Smooth muscle cell (in vitro differentiated cells): ENCODE results near the gene NADSYN1. TPM values are rescaled to one million over a fixed set of nuclear protein-coding genes. Genes with fewer than 3 reads are reported as not detected.

ENCODE experiments used
- DNase-seq: peaks from one replicate; lab custom pipeline; 2025; ENCODE audit not compliant: unreplicated experiment; lab: John Stamatoyannopoulos, UW
- H2AFZ ChIP-seq: fragments of 200-600 bp; sonication (generic); 2 replicates; pipeline ENCODE4 v1.6.0; 2016; ENCODE audit warnings: antibody characterized with exemption, low read depth, mild to moderate bottlenecking
- H3F3A ChIP-seq: fragments of 200-600 bp; sonication (generic); 2 replicates; pipeline ENCODE4 v1.6.0; 2017; ENCODE audit warnings: antibody characterized with exemption, low read depth
- H3K27ac ChIP-seq: fragments of 200-600 bp; sonication (generic); 2 replicates; pipeline ENCODE4 v1.5.1; 2016; ENCODE audit warnings: low read depth, mild to moderate bottlenecking
- H3K27me3 ChIP-seq: fragments of 200-600 bp; sonication (generic); 2 replicates; pipeline ENCODE4 v1.6.1; 2016; ENCODE audit warnings: low read depth, mild to moderate bottlenecking
- H3K36me3 ChIP-seq: fragments of 200-600 bp; sonication (generic); 2 replicates; pipeline ENCODE4 v1.5.1; 2016; ENCODE audit warnings: low read depth
- H3K4me1 ChIP-seq: fragments of 200-600 bp; sonication (generic); 2 replicates; pipeline ENCODE4 v1.5.1; 2016; ENCODE audit warnings: low read depth
- H3K4me2 ChIP-seq: fragments of 200-600 bp; sonication (generic); 2 replicates; pipeline ENCODE4 v1.6.0; 2016; ENCODE audit warnings: mild to moderate bottlenecking
- H3K4me3 ChIP-seq: fragments of 200-600 bp; sonication (generic); 2 replicates; pipeline ENCODE4 v1.5.1; 2016; ENCODE audit warnings: mild to moderate bottlenecking
- H3K79me2 ChIP-seq: fragments of 200-600 bp; sonication (generic); 2 replicates; pipeline ENCODE4 v1.6.0; 2016; ENCODE audit warnings: low read depth, mild to moderate bottlenecking
- H3K9ac ChIP-seq: fragments of 200-600 bp; sonication (generic); 2 replicates; pipeline ENCODE4 v1.6.0; 2016; ENCODE audit warnings: low read depth
- H3K9me3 ChIP-seq: fragments of 200-600 bp; sonication (generic); replicated peaks from 2 replicates; pipeline ENCODE4 v1.5.1; 2016; ENCODE audit warnings: low read depth
- H4K20me1 ChIP-seq: fragments of 200-600 bp; sonication (generic); 2 replicates; pipeline ENCODE4 v1.6.0; 2016; ENCODE audit warnings: low read depth
- CTCF ChIP-seq: fragments of 200-600 bp; sonication (generic); IDR thresholded peaks from 2 replicates; pipeline ENCODE4 v1.5.1; 2017; ENCODE audit warnings: borderline replicate concordance, mild to moderate bottlenecking, antibody characterized with exemption; ENCODE audit not compliant: insufficient read depth, poor library complexity, severe bottlenecking
- WGBS: methylation state at CpG from one replicate; pipeline ENCODE4 v1.1.7; 2016; ENCODE audit warnings: low lambda C conversion rate; 5-methylcytosine and 5-hydroxymethylcytosine counted together
- polyA plus RNA-seq: library from polyadenylated mRNA; unstranded; fragments of >200 nt; fragmentation: Nextera tagmentation; extraction: Ambion mirVana; gene quantifications from 2 replicates; pipeline ENCODE4 v1.2.1, GENCODE V29; 2016
- total RNA-seq: library from RNA; depleted of rRNA; stranded (reverse); fragments of >200 nt; gene quantifications from 2 replicates; pipeline ENCODE4 v1.2.3, GENCODE V29; 2014

Gene NADSYN1
- total and polyA plus RNA-seq, 2 experiments from 2014 or later, result 30.2 to 33.8 TPM

- H3K4me2 ChIP-seq, result no peak overlapping the region
- no peaks in the 10 kb centered on the region for H3K4me1 ChIP-seq
- no peaks in the 10 kb centered on the region for H3K79me2 ChIP-seq
- no peak for DNase-seq
- H3K27ac ChIP-seq, result no peak overlapping the region
- H3K36me3 ChIP-seq, result no peaks in the 10 kb centered on the region
- no peak overlapping the region for H3K4me3 ChIP-seq
- WGBS, result 95% methylated on average over 7 of the region's 7 CpGs
- H3F3A ChIP-seq, result no peaks in the 10 kb centered on the region
- H3K9ac ChIP-seq, result no peak overlapping the region
- no peak overlapping the region for H2AFZ ChIP-seq
- no peaks in the 10 kb centered on the region for H3K27me3 ChIP-seq
- no peaks in the 10 kb centered on the region for H3K9me3 ChIP-seq
- H4K20me1 ChIP-seq, result no peaks in the 10 kb centered on the region
- no peak for TF ChIP-seq CTCF
Observed at GRCh38 chr11:71432761-71433647, 20.0 kb upstream of the NADSYN1 start.

- H2AFZ ChIP-seq, result no peak overlapping the region
- H3K4me3 ChIP-seq, result no peak overlapping the region
- H3K27ac ChIP-seq, result no peak overlapping the region
- 91% methylated on average over 18 of the region's 19 CpGs for WGBS
- no peaks in the 10 kb centered on the region for H3K27me3 ChIP-seq
- DNase-seq, result no peak
- no peaks in the 10 kb centered on the region for H4K20me1 ChIP-seq
- H3K4me2 ChIP-seq, result no peak overlapping the region
- no peaks in the 10 kb centered on the region for H3K79me2 ChIP-seq
- H3K9ac ChIP-seq, result no peak overlapping the region
- H3K9me3 ChIP-seq, result no peaks in the 10 kb centered on the region
- no peaks in the 10 kb centered on the region for H3K4me1 ChIP-seq
- H3K36me3 ChIP-seq, result no peaks in the 10 kb centered on the region
- TF ChIP-seq CTCF, result no peak
- H3F3A ChIP-seq, result no peaks in the 10 kb centered on the region
Observed at GRCh38 chr11:71433648-71434450, 19.2 kb upstream of the NADSYN1 start.

GRCh38 chr11:71434576-71435130 lies 18.4 kb upstream of the NADSYN1 start:
- no peaks in the 10 kb centered on the region for H3K27me3 ChIP-seq
- H4K20me1 ChIP-seq, result no peaks in the 10 kb centered on the region
- H3K27ac ChIP-seq, result no peak overlapping the region
- WGBS, result 95% methylated on average over 18 of the region's 18 CpGs
- no peak overlapping the region for H2AFZ ChIP-seq
- H3F3A ChIP-seq, result no peaks in the 10 kb centered on the region
- H3K9ac ChIP-seq, result no peak overlapping the region
- no peak for TF ChIP-seq CTCF
- H3K79me2 ChIP-seq, result no peaks in the 10 kb centered on the region
- no peaks in the 10 kb centered on the region for H3K4me1 ChIP-seq
- DNase-seq, result no peak
- H3K4me3 ChIP-seq, result no peak overlapping the region
- H3K4me2 ChIP-seq, result no peak overlapping the region
- H3K36me3 ChIP-seq, result no peaks in the 10 kb centered on the region
- no peaks in the 10 kb centered on the region for H3K9me3 ChIP-seq
